NCI-H1105 treated with DMSO at 0.1 percent for 48 hours (cell line): Measurements from ENCODE around the gene SASH1.

Experiments
- DNase-seq: peaks from one replicate; lab custom pipeline; 2025; lab: John Stamatoyannopoulos, UW

Gene SASH1

GRCh38 chr6:148548749-148549140 is 206.1 kb downstream of the SASH1 start:
- DNase-seq: no peak

- DNase-seq: no peak
Measured at GRCh38 chr6:148550569-148550968, 207.9 kb downstream of the SASH1 start.

GRCh38 chr6:148551226-148551625 is 208.6 kb downstream of the SASH1 start:
- DNase-seq: no peak

GRCh38 chr6:148556410-148556809 is 213.8 kb downstream of the SASH1 start:
- DNase-seq: no peak

- DNase-seq: no peak
Measured at GRCh38 chr6:148557796-148558321, 215.2 kb downstream of the SASH1 start.

GRCh38 chr6:148559848-148560433 is 217.3 kb downstream of the SASH1 start:
- peak; percentile 72 for DNase-seq

GRCh38 chr6:148561629-148562028 is 219.0 kb downstream of the SASH1 start:
- no peak for DNase-seq

GRCh38 chr6:148563066-148563465 is 220.4 kb downstream of the SASH1 start:
- DNase-seq: no peak

- no peak for DNase-seq
Measured at GRCh38 chr6:148564494-148565035, 221.9 kb downstream of the SASH1 start.

GRCh38 chr6:148565321-148565926 is 222.8 kb downstream of the SASH1 start:
- DNase-seq: no peak

- no peak for DNase-seq
Measured at GRCh38 chr6:148565930-148566663, 223.5 kb downstream of the SASH1 start.

- no peak for DNase-seq
Measured at GRCh38 chr6:148566664-148567350, 224.2 kb downstream of the SASH1 start.

- DNase-seq: no peak
Measured at GRCh38 chr6:148570456-148570855, 227.8 kb downstream of the SASH1 start.

GRCh38 chr6:148572676-148573335 is 230.2 kb downstream of the SASH1 start:
- no peak for DNase-seq

GRCh38 chr6:148573922-148574321 is 231.3 kb downstream of the SASH1 start:
- DNase-seq: no peak

GRCh38 chr6:148577687-148578488 is 235.2 kb downstream of the SASH1 start:
- DNase-seq: peak; percentile 71

GRCh38 chr6:148578489-148578814 is 235.8 kb downstream of the SASH1 start:
- no peak for DNase-seq

- DNase-seq: no peak
Measured at GRCh38 chr6:148578837-148579565, 236.4 kb downstream of the SASH1 start.

- DNase-seq: no peak
Measured at GRCh38 chr6:148580442-148580841, 237.8 kb downstream of the SASH1 start.

GRCh38 chr6:148583631-148584030 is 241.0 kb downstream of the SASH1 start:
- DNase-seq: no peak
